Effector CD8-positive, alpha-beta T cell (primary cell): ENCODE measurements around the gene TMX4.
"Not testable (repeated sequence)": the region's sequence is repeated elsewhere in the genome, so short reads cannot be mapped to it uniquely, and the experiment has no call there.

Experiments
- DNase-seq: peaks from one replicate; lab custom pipeline; 2025; lab: John Stamatoyannopoulos, UW
- total RNA-seq, 4 experiments: gene quantifications; one replicate each; lab custom pipeline; 2026; lab: John Stamatoyannopoulos, UW

The TMX4 gene, protein sequence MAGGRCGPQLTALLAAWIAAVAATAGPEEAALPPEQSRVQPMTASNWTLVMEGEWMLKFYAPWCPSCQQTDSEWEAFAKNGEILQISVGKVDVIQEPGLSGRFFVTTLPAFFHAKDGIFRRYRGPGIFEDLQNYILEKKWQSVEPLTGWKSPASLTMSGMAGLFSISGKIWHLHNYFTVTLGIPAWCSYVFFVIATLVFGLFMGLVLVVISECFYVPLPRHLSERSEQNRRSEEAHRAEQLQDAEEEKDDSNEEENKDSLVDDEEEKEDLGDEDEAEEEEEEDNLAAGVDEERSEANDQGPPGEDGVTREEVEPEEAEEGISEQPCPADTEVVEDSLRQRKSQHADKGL
- 93.2 to 169 (median 114) reads per million in 4 experiments for total RNA-seq

GRCh38 chr20:8019246-8019997 lies at the start of gene TMX4:
Gene TMX4 (minus strand): TSS chr20:8019761. CDS start chr20:8019613, 148 bp downstream.
- DNase-seq: peak; percentile 72

- no peak for DNase-seq
Measured at GRCh38 chr20:8067082-8067481, 47.5 kb upstream of the TMX4 start.

DNA sequence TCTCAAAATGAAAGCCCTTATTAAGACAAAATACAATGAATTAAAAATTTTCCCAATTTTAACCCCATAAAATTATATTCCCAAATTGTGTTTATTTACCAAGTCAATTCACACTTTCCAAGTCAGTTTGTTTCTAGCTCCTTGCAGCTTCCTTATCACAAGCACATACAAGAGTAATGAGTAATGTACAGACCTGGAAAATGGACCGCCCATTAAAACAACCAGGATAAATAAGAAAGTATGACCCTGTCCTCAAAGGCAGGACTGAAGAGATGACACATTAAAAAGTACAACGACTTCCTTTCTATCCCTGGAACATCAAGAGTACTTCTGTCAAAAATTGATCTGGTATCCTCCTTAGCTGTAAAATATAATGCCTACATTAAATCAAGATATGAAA lies 47.1 kb upstream of the TMX4 start:
- no peak for DNase-seq

DNA sequence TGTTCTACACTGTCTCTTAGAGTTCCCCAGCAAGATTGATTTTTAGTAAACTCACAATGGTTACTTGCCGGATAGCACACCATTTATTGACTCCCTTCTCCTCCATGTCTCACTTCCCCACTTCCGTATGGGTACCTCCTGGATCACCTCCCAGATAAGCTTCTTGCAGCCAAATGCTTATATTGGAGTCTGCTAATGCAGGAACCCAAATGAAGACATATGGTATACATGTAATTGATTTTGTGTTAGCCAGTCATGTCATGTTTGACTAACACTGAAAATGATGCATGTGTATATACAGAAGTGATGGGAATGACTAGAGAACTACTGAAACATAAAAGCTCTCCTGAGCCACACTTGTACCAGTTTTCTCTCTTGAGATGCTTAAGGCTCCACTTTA lies 46.1 kb upstream of the TMX4 start:
- DNase-seq: no peak

GRCh38 chr20:8062756-8063155 lies 43.2 kb upstream of the TMX4 start:
- no peak for DNase-seq

- no peak for DNase-seq
Measured at GRCh38 chr20:8061861-8062518, 42.4 kb upstream of the TMX4 start.

DNA sequence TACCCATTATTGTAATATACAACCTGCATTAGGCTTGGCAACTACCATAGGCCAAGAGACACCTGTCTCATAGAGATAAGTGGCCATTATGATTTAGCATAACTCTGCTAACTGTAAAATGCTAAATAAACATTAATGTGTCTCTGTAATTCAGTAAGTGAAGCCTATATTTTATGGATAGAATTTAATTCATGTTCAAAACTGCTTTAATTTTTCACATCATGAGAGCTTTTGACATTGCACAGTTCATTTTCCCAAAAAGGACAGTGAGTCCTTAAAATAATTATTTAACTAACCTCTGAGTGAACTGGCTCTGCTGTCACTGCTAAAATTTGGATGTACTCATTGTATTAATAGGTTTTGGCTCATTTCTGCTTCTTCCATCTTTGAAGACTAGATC lies 41.4 kb upstream of the TMX4 start:
- no peak for DNase-seq

DNA sequence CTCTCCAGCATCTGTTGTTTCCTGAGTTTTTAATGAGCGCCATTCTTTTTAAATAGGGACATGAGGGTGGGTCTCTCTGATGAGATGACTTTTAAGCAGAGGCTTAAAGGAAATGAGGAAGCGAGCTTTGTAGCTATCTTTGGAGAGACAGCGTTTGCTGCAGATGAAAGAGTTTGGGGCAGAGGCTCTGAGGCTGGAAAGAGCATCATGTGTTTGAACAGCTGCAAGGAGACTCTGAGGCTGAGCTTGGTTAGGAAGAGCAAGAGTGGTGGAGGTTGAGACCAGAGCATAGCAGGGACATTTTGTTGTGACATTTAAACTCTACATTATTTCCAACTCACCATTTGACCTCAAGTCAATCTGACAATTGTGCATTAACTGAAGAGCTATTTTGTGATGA lies 38.3 kb upstream of the TMX4 start:
- no peak for DNase-seq

DNA sequence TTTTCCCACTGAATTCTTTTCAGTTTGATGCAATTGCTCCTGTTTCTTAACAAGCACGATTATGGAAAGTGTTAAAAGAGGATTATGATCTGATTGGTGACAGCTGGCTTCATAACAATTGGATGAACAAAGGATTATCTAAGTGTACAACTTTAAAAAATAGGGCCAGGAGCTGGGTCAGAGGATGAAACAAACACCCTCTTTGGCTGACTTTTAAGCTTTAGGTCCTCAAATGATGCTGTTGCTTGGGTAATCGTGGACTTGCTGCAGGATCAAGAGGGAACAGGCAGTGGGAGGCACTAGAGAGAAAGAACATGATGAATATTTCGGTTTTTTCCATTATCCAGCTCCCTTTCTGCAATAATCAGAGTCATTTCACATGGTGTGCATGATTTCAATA lies 35.5 kb upstream of the TMX4 start:
- no peak for DNase-seq

- DNase-seq: no peak
Measured at GRCh38 chr20:8050157-8050837, 30.7 kb upstream of the TMX4 start.

DNA sequence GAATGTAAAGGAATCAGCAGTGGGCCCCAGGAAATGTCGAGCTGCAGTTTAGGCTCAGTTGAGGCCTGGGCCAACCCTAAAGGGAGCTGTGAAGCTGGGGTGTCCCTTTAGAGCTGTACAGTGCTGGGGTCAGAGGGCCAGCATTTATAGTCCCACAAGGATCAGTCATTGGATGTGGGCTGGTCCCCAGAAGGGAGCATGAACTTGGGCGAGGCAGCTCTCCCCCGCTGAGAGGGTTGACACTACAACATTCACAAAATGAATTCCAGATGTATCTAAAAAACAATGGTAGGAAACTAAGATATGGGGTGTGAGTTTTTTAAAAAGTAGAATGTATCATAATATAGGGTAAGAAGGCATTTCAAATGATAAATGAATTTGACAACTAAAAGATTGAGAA lies 29.7 kb upstream of the TMX4 start:
- DNase-seq: no peak

DNA sequence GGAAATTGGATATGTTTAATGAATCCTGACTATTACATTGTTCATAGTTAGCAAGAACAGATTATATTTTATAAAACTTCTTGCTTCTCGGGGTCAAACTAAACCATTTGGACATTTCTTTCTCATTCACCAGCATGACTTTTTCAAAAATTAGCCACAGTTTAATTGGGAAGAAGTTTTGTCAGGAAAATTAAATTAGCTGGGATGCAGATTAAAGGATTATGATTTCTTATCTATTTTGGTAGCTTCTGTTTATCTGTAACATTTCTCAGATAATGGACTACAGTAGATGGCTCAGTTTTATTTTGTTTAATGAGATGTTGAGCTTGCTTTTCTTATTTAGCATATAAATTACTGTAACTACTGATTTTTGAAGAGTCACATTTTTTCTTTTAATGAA lies 26.4 kb upstream of the TMX4 start:
- no peak for DNase-seq

DNA sequence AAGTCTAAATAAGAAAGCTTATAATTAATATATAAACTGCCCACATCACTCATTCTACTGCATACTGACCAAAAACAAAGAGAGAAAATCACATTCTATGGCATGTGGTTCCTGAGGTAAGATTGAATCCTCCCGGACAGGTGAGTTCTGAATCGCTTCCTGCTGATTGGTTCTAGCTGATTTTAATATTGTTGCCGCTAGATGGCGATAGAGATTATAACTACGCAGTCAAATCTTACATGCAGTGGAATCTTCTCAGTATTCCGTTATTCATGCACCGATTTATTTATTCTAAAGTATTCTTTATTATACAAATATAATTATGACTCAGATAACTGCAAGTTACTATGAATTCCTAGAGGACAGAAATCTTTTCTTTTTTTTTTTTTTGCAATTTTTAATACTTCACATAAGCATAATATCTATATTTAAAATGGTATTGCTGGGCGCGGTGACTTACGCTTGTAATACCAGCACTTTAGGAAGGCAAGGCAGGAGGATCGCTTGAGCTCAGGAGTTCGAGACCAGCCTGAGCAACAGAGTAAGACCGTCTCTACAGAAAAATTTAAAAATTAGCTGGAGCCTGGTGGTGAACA lies 24.2 kb upstream of the TMX4 start:
- DNase-seq: no peak

DNA sequence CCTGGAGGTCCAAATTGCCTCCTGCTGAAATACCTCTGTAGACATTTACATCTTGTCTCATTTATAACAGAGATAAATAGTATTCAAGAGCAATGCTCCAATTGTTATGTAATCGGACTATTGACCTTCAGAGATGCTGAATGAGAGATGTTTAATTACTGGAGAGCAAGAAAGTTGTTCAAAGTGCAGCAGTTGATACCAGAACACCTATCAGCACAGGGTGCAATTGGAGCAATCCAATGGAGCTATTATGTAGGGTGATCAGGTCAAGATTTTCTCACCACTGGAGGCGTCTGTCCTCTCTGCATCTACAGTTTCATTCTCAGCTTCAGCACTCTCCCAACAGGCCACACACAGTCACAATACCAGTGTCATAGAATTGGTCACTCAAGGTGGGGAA lies 19.5 kb upstream of the TMX4 start:
- no peak for DNase-seq

DNA sequence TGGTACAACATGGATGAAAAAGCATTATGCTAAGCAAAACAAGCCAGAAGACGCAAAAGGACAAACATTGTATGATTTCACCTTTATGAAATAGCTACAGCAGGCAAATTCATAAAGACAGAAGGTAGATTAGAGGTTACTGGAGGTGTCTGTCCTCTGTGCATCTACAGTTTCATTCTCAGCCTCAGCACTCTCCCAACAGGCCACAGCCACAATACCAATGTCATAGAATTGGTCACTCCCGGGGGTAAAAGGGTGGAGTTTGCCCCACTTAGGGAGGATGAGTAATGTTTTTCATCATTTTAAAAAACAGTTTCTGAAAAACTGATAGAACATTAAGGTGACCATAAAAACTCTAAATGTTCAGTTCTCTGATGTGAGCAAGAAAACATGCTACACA lies 17.2 kb upstream of the TMX4 start:
- DNase-seq: no peak

DNA sequence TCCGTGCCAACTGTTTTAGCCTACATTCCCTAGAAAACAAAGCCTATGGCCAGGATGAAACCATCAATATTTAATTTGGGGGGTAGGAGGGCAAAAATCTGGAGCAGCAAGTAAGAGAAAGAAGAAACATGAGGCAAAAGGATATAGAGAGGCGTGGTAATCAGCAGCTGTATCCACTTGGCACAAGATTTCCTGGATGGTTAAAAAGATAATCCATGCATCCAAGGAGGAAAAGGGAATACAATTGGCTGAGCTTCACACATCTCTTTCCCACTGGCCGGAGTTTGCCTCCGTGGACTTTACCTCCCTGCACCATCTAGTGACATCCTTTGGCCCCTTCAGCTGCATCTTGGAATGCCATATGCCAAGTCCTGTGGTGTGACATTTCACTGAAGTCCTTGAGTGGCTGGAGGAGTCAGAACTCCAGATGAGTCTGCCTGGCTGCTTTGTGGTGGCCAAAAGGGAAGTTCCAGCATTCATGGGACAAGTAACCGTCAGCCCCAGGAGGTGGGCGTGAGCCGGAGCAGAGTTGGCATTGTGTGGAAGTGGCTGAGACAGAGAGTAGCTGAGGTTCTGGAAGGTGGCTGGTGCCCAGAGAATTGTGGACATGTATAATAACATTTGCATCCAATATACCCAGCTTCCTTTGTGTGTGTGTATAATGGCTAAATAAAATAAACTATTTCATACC lies 13.7 kb upstream of the TMX4 start:
- DNase-seq: no peak

GRCh38 chr20:8032499-8032898 lies 12.9 kb upstream of the TMX4 start:
- no peak for DNase-seq

GRCh38 chr20:8031539-8031938 lies 12.0 kb upstream of the TMX4 start:
- not testable (repeated sequence) for DNase-seq

DNA sequence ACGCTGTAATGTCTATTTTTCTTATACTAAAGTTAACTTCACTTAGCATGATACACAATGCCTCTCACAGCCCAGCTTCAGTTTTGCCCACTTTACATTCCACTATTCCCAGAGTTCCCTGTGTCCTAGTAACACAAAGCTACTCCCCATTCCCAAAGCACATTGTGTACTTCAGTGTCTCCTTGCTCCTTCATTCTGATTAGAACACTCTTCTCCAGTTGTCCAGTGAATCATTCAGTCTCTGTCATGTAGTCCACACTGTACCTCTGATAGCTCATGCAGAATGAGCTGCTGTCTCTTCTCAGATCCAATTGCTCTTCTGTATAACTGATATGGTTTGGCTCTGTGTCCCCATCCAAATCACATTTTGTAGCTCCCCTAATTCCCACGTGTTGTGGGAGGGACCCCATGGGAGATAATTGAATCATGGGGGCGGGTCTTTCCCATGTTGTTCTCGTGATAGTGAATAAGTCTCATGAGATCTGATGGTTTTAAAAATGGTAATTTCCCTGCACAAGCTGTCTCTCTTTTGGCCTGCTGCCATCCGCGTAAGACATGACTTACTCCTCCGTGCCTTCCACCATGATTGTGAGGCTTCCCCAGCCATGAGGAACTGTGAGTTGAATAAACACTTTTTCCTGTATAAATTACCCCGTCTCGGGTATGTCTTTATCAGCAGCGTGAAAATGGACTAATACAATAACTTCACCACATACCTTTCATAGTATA lies 2.1 kb upstream of the TMX4 start:
- no peak for DNase-seq

DNA sequence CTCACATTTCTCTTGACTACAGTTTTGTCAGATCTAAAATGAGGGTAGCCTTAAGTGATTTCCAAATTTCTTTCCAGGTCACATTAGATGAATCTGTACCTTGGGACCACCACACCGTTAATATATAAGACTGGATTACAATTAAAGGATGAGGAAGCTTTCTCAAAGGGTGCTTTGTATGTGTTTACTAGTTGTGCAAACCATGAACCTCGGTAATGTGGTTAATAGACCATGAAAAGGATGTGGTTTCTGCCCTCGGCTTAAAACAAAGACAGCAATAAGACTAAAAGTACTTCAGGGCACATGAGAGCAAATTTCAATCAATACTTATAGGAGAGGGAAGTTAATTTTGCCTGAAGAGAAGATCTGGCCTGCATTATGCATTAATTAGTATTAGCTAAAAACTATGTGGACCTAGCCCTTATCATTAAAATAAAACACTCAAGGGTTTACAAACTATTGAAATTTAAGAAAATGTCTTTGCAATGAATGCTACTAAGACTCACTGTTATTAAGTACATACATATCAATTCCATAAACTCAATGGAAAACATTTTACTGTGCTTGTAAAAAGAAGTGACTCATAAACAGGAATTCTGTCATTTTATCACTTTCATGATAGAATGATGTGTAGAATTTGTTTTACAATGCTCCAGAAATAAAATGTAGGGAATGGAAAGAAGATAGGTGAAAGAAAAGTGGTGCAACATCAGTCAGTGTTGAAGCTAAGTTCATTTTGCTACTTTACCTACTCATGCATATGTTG lies 936 bp upstream of the TMX4 start:
- DNase-seq: no peak
